MCF 10A (cell line): ENCODE measurements around the gene NHERF1. TPM values are rescaled to one million over a fixed set of nuclear protein-coding genes. Genes with fewer than 3 reads are reported as not detected.

ENCODE experiments used
- BruUV-seq: library from RNA; stranded (reverse); fragments of 400-500 nt; replicated peaks from 2 replicates; lab custom pipeline; 2021; lab: Mats Ljungman, UMichigan
- CTCF ChIA-PET: fragments of 300-600 bp; sonication (Branson Sonifier 250); formaldehyde crosslinking; extraction: SDS; loops from one replicate; lab custom pipeline; 2021; ENCODE audit warnings: antibody characterized with exemption, inconsistent platforms; lab: Yijun Ruan, JAX
- POLR2A ChIA-PET: fragments of 300-600, 350-650 bp; sonication (Branson Sonifier 250); formaldehyde crosslinking; extraction: SDS; loops from one replicate; lab custom pipeline; 2020; ENCODE audit warnings: antibody characterized with exemption, inconsistent platforms; lab: Yijun Ruan, JAX
- DNase-seq: peaks from one replicate; pipeline ENCODE4 v3.0.0-alpha.2; 2018; ENCODE audit not compliant: unreplicated experiment
- H3K27ac Mint-ChIP-seq: one replicate; pipeline ENCODE4 v1.8.0; 2022; ENCODE audit warnings: mild to moderate bottlenecking, low read depth, mixed read lengths; ENCODE audit not compliant: unreplicated experiment
- H3K27me3 Mint-ChIP-seq: one replicate; pipeline ENCODE4 v1.8.0; 2022; ENCODE audit warnings: mixed read lengths; ENCODE audit not compliant: insufficient read depth, unreplicated experiment
- H3K36me3 Mint-ChIP-seq: one replicate; pipeline ENCODE4 v1.8.0; 2022; ENCODE audit warnings: mild to moderate bottlenecking, moderate library complexity, mixed read lengths; ENCODE audit not compliant: insufficient read depth, unreplicated experiment
- H3K4me1 Mint-ChIP-seq: one replicate; pipeline ENCODE4 v1.8.0; 2022; ENCODE audit warnings: mixed read lengths; ENCODE audit not compliant: insufficient read depth, unreplicated experiment
- H3K4me3 Mint-ChIP-seq: one replicate; pipeline ENCODE4 v1.8.0; 2022; ENCODE audit warnings: mild to moderate bottlenecking, moderate library complexity, mixed read lengths; ENCODE audit not compliant: unreplicated experiment
- H3K9me3 Mint-ChIP-seq: one replicate; pipeline ENCODE4 v1.8.0; 2022; ENCODE audit warnings: mixed read lengths; ENCODE audit not compliant: unreplicated experiment
- CTCF ChIP-seq: fragments of 200-600 bp; IDR thresholded peaks from one replicate; pipeline ENCODE4 v1.8.0; 2022; ENCODE audit warnings: antibody characterized with exemption, mild to moderate bottlenecking; ENCODE audit not compliant: unreplicated experiment
- intact Hi-C: fragments of 100-400 bp; cut with micrococcal nuclease; formaldehyde crosslinking; loops from 2 replicates; pipeline ENCODE4 v1.14.1; 2022
- total RNA-seq: library from RNA; stranded (reverse); gene quantifications from 2 replicates; pipeline ENCODE4 v1.2.3, GENCODE V29; 2022

NHERF1 gene
- total RNA-seq, 1 experiment from 2014 or later = 25.3 TPM

GRCh38 chr17:74752415-74752814 is 4.0 kb downstream of the NHERF1 start:
- H3K4me1 Mint-ChIP-seq = peaks cover 36% of the 10 kb centered on the region
- H3K27me3 Mint-ChIP-seq = no peaks in the 10 kb centered on the region
- ChIA-PET POLR2A (interaction anchor here (2.0 kb wide), 1 partner anchor 121 kb away, joined by 6 read pairs; the partner anchor contains the start of gene FDXR), CTCF (interaction anchor here (1.6 kb wide), 1 partner anchor 19 kb away, joined by 9 read pairs; no protein-coding TSS in a partner anchor)
- TF ChIP-seq CTCF = no peak
- no peaks in the 10 kb centered on the region for H3K9me3 Mint-ChIP-seq
- no peaks in the 10 kb centered on the region for H3K36me3 Mint-ChIP-seq
- no TSS peak for BruUV-seq
- no peak overlapping the region for H3K4me3 Mint-ChIP-seq
- no peak overlapping the region for H3K27ac Mint-ChIP-seq
- intact Hi-C loops = no loop called here
- DNase-seq = no peak

GRCh38 chr17:74752822-74753401 is 4.5 kb downstream of the NHERF1 start:
- DNase-seq = no peak
- Mint-ChIP-seq H3K4me3 (no peak overlapping the region), H3K36me3 (no peaks in the 10 kb centered on the region), H3K27me3 (no peaks in the 10 kb centered on the region), H3K27ac (no peak overlapping the region), H3K4me1 (peaks cover 41% of the 10 kb centered on the region), H3K9me3 (no peaks in the 10 kb centered on the region)
- intact Hi-C loops = no loop called here
- BruUV-seq = no TSS peak
- ChIA-PET POLR2A (interaction anchor here (0.6 to 2.0 kb wide), 3 partner anchors 16 to 453 kb away, joined by 3 to 6 read pairs (median 4); partner anchors contain the start of gene FDXR), CTCF (interaction anchor here (1.3 to 1.6 kb wide), 2 partner anchors 18 to 96 kb away, joined by 3 to 9 read pairs; no protein-coding TSS in a partner anchor)
- no peak for TF ChIP-seq CTCF

GRCh38 chr17:74754832-74755231 is 6.4 kb downstream of the NHERF1 start:
- CTCF ChIA-PET = interaction anchor here (0.6 to 7.8 kb wide), 4 partner anchors 10 to 456 kb away, joined by 3 to 60 read pairs (median 18); no protein-coding TSS in a partner anchor
- no peak overlapping the region for H3K4me3 Mint-ChIP-seq
- no peaks in the 10 kb centered on the region for H3K36me3 Mint-ChIP-seq
- no peak for DNase-seq
- peaks cover 50% of the 10 kb centered on the region for H3K4me1 Mint-ChIP-seq
- no peaks in the 10 kb centered on the region for H3K9me3 Mint-ChIP-seq
- BruUV-seq = no TSS peak
- no peak overlapping the region for H3K27ac Mint-ChIP-seq
- intact Hi-C loops = no loop called here
- TF ChIP-seq CTCF = no peak
- H3K27me3 Mint-ChIP-seq = no peaks in the 10 kb centered on the region
- POLR2A ChIA-PET = interaction anchor here (0.6 kb wide), 1 partner anchor 159 kb away, joined by 3 read pairs; no protein-coding TSS in a partner anchor

- TF ChIP-seq CTCF = no peak
- Mint-ChIP-seq H3K4me1 (peaks cover 43% of the 10 kb centered on the region), H3K27ac (no peak overlapping the region), H3K4me3 (no peak overlapping the region), H3K27me3 (no peaks in the 10 kb centered on the region), H3K36me3 (no peaks in the 10 kb centered on the region), H3K9me3 (no peaks in the 10 kb centered on the region)
- BruUV-seq = no TSS peak
- intact Hi-C loops = no loop called here
- POLR2A ChIA-PET = interaction anchor here (0.6 kb wide), 1 partner anchor 158 kb away, joined by 3 read pairs; no protein-coding TSS in a partner anchor
- CTCF ChIA-PET = interaction anchor here (0.6 to 7.8 kb wide), 5 partner anchors 9 to 374 kb away, joined by 3 to 60 read pairs (median 3); no protein-coding TSS in a partner anchor
- DNase-seq = no peak
Measured at GRCh38 chr17:74755533-74755932, 7.1 kb downstream of the NHERF1 start.
